Endometrium (tissue), 2 donors: ENCODE data around the gene TMEM164.

Source experiments
- FAIRE-seq: peaks from 2 replicates; lab custom pipeline; 2012; peaks lifted over from hg19 to GRCh38; lab: Jason Lieb, UNC
- donor health status: control.
- donor health status: control.

Gene TMEM164

DNA sequence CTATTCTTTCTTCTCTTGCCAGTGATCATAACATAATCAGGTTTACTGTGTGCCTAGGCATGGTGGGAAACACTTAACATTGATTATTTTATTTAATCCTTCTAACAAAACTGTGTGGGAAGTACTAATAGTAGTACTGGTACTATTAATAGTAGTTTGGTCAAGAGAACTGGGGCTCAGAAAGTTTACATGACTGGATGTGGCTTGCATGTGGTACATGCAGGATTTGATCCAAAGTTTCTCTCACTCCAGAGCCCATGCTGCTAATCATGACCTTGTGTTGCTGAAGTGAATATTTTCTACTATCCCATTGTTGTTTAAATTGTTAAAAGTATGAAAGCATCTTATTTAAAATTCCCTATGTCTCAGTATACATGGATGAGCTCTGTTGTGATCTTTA lies 78.4 kb downstream of the TMEM164 start:
- no peak for FAIRE-seq

GRCh38 chrX:110081740-110082139 lies 78.8 kb downstream of the TMEM164 start:
- no peak for FAIRE-seq

DNA sequence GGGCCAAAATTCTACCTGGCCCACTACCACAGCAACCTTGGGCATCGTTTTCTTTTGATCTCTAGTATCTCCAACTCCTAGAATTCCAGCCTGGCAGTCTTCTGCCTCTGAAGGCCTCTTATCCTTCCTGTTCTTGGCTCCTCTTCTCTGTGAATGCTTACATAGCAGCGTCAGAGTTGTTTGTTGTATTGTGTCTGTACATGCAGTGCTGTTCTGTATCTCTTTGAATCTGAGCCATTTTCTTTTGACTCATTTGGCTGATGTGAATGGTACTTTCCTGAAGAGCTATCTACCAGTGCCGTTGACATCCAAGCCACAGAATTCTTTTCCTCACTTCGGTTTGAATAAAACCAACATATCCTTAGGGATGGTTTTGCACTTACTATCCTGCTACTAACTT lies 79.2 kb downstream of the TMEM164 start:
- FAIRE-seq, result no peak

DNA sequence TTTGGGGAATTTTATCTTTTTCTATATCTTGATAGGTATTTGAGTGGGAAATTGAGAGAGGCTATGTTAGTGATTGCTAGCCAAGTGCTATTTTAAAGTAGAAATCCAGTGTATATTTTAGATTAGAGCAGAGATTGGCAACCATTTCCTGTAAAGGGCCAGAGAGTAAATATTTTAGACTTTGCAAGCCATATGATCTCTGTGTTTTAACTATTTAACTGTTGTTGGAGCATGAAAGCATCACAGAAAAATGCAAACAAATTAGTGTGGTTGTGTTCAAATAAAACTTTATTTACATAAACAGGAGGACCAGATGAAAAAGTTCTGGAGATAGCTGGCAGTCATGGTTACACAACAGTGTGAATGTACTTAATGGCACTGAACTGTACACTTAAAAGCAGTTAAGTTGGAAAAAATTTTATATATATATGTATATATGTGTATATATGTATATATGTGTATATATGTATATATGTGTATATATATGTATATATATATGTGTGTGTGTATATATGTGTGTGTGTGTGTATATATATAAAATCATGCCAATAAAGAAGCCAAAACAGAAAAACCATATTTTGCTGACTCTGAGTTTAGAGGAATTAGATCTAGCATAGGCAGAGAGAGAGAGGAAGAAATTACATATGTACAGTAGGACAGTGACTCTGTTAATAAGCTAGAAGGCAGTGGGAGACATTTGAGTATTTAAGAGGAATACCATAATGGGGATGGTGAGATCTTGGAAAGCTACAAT lies 83.4 kb downstream of the TMEM164 start:
- no peak for FAIRE-seq

GRCh38 chrX:110086916-110087484 lies 84.1 kb downstream of the TMEM164 start:
- FAIRE-seq, result no peak

DNA sequence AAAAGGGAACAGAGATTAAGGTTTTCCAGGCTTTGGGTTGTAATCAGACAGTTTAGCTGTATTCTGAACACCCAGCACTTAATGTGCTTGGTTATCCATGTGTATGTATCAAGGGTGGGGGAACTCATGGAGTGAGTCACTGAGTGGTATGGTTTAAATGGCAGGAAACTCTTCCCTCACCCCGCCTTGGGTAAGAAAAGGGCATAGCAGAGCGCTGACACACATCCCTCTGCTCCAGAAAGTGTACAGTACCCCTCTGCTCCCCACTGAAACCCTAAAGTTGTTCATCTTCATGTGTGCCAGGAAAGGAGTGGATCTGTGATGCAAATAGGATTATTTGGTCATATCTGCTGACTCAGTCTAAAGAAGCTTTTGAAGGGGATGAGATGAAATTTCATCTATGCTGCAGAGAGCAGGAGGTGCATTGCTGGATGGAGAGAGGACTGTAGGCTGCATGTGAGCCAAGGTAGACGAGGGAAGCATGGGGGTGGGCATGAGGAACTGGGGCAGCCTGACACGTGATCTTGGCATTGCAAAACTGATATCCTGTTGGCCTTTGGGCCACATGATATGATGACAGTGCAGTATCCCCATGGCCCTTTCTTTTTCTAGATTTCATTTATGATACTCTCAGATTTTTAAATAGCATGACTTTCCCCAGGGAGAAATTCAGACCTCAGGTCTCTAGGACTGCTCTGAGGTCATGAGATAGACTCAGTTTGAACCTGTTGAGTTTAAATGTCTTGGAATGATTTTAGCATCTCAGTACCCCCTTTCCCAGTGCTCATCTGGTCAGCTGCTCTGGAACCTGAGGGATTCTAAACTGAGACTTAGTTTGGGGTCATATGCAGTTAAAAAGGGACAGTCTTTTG lies 84.8 kb downstream of the TMEM164 start:
- no peak for FAIRE-seq

- no peak for FAIRE-seq
These were observed 86.9 kb downstream of the TMEM164 start for GRCh38 chrX:110089656-110090403.

- no peak for FAIRE-seq
These were observed 95.0 kb downstream of the TMEM164 start for GRCh38 chrX:110097920-110098319.

DNA sequence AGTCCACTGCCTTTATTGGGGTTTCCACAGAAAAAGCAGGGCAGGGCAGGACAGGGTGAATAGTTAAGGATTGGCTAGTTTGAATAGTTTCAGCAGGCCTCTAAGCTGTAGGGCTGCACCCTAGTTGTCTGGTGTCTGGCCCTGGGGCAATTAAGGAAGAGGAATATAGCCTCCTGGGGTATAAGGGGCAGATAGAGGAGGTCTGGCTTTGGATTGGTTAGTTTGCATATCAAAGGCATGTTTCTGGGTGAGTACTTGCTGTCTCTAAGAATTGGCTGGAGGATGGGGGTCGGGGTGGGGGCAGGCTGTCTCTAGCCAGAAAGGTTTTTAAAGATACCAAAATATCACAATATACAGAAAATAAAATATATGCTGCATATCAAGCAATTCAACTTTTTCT lies 100.4 kb downstream of the TMEM164 start:
- FAIRE-seq, result no peak

DNA sequence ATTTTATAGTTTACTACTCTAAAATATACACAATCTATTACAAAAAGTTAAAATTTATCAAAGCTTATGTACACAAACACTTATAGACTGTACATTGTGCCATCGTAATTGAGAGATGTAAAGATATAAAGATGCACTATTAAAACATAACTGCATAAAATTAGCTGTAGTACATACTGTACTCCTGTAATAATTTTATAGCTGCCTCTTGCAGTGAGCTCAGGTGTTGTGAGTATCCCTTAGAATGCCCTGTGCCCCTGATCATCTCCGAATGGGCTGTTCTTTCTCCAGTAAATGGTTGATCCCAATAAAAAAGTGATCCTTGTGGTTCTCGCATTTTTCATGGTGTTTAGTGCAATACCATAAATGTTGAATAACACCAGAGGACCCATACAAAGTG lies 101.2 kb downstream of the TMEM164 start:
- no peak for FAIRE-seq

DNA sequence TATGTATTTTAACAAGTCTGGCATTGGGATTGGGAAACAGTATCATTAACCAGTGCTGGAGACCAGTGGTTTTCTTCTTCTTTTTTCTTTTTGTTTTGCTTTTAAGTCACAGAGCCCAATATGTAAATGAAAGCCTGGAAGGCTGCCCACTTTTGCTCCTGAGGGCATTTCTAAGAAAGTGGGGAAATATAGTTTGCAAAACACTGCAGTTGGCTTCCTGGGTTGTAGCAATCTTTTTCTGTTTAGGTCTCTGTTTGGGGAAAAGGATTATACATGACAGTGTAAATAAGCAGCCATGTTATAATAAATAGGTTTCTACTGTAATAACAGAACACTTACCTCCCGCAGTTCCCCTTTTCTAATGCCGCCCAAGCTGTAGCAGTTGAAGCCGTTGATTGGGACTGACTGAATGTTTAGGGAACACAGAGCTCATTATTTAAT lies 105.5 kb downstream of the TMEM164 start:
- FAIRE-seq, result no peak

GRCh38 chrX:110114260-110114776 lies 111.4 kb downstream of the TMEM164 start:
- no peak for FAIRE-seq

DNA sequence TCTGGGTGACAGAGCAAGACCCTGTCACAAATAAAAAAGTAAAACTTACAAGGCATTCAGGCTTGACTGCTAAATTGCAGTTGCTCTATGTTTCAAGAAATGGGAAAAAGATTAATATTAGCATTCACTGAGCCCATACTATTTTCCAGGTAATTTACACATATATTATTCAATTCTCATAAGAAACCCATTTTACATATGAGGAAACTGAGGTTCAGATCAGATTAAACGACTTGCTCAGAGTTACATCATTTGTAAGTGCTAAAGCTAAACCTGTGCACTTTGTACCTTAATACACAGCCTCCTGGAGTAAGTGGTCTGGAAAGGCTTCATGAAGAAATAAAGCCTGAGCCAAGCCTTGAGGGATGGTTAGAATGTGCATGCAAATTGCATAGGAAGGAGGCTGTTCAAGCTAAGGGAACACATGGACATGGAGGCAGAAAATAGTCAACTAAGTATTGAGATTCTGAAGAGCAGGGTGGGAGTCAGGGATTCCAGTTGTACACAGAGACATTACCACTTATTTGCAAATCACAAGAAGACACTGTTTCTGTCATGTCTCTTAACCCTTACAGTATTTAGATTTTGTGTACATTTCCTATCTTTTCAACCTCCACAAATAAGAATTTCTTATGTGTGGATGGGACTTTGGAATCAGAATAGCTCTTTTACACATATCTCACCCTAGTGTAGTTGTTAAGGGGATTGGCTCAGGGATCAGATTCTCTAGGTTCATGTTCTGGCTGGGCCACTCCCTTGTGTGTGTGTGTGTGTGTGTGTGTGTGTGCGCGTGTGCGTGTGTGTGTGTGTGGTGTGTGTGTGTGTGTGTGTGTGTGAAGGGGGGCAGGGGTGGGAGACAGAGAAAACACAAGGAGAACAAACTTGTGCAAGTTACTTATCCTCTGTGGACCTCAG lies 113.4 kb downstream of the TMEM164 start:
- FAIRE-seq, result no peak

GRCh38 chrX:110118530-110118929 lies 115.6 kb downstream of the TMEM164 start:
- FAIRE-seq, result no peak

- no peak for FAIRE-seq
These were observed 116.6 kb downstream of the TMEM164 start for GRCh38 chrX:110119480-110119879.

DNA sequence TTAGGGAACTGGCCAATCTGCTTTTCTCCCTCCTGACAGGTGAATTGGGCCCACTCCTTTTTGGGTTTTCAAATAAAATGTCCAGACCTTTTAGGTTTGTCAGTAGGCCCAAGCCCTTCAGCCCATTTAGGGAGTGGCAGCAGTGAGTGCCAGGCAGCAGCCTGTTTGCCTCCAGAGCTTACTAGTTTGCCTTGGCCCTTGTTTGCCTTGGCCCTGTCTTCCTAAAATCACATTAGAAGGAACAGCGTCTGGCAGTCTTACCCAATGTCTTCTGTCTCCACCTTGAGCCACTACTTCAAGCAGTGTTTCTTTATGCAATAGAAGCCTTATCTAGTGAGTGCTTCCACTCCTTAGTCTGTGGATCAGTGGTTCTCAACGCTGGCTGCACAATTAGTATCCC lies 117.1 kb downstream of the TMEM164 start:
- no peak for FAIRE-seq

DNA sequence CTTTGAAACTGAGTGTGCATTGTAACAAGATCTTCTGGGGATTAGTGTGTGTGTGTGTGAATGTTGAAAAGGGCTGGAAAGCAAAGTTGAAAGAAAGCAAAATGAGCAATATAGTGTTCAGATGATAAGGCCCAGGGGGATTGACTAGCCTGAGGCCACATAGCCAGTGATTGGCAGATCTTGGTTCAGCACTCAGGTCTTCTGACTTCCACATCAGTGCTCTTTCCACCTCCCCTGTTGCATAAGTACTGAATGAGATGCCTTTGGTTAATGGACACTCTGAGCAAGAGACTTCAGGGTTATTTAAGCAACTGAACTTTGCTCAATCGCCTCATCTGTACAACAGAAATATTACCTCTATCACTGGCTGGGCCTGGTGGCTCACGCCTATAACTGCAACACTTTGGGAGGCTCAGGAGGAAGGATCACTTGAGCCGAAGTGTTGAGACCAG lies 120.4 kb downstream of the TMEM164 start:
- FAIRE-seq, result no peak

DNA sequence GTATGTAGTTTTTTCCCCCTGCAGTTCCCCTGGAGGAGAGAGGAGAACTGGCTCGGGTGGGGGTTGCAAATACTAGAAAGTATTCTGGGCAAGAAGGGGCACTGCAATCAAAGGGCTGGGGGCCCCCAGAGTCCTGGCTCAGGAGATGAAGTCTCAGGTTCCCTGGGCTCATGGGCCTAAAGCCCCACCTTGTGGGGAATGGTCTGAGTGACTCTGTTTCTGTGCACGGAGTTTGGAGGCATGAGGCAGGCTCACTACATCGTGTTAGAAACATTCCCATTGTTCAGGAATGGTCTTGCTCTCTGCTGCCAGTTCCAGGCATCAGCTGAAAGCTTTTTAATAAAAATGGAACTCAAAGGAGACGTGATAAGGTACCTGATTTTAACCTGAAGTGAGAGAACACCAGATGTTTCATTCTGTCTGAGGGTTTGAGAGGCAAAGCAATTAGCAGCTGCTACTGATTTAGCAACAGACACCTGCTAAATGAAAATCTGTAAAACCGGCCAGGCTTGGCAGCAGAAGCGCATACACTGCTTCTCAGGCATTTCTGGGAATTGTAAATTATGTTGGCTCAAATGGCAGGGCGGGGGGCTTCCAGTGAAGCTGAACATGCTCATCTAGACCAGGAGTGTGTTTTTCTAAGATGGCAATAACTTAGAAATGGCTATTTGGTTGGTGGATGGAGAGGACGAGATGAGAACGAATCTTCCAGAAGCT lies 122.7 kb downstream of the TMEM164 start:
- no peak for FAIRE-seq

- no peak for FAIRE-seq
These were observed 128.1 kb downstream of the TMEM164 start for GRCh38 chrX:110131031-110131430.

- FAIRE-seq, result no peak
These were observed 129.7 kb downstream of the TMEM164 start for GRCh38 chrX:110132450-110133114.
